ENCODE data around the gene HOXD9.

DNA sequence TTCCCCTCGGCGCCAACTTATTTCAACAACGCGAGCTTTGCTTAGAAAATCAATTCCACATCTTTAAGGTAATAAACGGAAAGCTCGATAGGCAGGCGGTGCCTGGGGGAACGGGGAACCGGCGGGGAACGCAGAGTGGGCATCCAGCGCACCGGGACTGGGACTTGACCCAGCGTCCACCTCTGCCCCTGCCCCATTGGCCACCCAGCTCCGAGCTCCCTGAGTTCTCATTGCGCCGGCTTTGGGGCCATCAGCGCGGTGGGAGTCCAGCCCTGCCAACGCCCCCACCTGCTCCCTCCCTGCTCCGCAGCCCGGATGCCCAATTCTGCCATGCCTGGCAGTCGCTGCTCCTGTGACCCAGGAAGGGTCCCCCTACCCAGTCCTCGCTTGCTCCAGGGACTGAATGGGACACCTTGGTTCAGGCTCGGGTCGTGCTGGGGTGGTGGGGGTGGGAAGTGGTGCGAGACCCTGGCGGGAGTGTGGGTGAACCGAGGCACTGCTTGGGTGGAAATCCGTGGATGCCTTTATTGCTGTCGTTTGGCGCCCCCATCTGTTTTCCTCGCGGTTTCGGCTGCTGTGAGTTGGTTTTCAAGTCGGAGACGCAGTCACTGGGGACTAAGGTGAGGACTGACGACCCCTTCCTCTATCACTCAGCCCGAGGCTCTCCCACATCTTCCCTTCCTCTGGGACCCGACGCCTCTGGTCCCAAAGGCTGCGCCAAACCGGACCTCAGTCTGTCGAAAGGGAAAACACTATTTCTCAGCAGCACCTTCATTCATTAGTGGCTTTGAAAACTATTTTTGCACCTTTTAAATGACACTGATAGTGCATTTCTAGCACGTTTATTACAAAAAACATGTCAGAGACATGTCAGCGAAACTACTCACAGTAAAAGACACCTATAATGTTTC lies 36.4 kb upstream of the HOXD9 start:
- TF ChIP-seq EZH2phosphoT487 (IDR thresholded peaks at IDR 0.05; ENCODE audit: borderline replicate concordance, low read depth, low read length): no peak
- TF ChIP-seq, protein P1, sequence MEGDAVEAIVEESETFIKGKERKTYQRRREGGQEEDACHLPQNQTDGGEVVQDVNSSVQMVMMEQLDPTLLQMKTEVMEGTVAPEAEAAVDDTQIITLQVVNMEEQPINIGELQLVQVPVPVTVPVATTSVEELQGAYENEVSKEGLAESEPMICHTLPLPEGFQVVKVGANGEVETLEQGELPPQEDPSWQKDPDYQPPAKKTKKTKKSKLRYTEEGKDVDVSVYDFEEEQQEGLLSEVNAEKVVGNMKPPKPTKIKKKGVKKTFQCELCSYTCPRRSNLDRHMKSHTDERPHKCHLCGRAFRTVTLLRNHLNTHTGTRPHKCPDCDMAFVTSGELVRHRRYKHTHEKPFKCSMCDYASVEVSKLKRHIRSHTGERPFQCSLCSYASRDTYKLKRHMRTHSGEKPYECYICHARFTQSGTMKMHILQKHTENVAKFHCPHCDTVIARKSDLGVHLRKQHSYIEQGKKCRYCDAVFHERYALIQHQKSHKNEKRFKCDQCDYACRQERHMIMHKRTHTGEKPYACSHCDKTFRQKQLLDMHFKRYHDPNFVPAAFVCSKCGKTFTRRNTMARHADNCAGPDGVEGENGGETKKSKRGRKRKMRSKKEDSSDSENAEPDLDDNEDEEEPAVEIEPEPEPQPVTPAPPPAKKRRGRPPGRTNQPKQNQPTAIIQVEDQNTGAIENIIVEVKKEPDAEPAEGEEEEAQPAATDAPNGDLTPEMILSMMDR (conservative IDR thresholded peaks at IDR 0.05; ENCODE audit: low read length): peak; percentile 45; the same call in 1 of the 2 replicates
